ENCODE results near the gene DENND4B. TPM values are rescaled to one million over a fixed set of nuclear protein-coding genes. Genes with fewer than 3 reads are reported as not detected.
A peak's percentile ranks its signal among the peaks of the same experiment; 100 is the strongest.

DENND4B gene
- total and polyA plus RNA-seq, 2 of the 4 experiments (the other 2 are of a cell fraction): 1.8 to 25.2 TPM

DNA sequence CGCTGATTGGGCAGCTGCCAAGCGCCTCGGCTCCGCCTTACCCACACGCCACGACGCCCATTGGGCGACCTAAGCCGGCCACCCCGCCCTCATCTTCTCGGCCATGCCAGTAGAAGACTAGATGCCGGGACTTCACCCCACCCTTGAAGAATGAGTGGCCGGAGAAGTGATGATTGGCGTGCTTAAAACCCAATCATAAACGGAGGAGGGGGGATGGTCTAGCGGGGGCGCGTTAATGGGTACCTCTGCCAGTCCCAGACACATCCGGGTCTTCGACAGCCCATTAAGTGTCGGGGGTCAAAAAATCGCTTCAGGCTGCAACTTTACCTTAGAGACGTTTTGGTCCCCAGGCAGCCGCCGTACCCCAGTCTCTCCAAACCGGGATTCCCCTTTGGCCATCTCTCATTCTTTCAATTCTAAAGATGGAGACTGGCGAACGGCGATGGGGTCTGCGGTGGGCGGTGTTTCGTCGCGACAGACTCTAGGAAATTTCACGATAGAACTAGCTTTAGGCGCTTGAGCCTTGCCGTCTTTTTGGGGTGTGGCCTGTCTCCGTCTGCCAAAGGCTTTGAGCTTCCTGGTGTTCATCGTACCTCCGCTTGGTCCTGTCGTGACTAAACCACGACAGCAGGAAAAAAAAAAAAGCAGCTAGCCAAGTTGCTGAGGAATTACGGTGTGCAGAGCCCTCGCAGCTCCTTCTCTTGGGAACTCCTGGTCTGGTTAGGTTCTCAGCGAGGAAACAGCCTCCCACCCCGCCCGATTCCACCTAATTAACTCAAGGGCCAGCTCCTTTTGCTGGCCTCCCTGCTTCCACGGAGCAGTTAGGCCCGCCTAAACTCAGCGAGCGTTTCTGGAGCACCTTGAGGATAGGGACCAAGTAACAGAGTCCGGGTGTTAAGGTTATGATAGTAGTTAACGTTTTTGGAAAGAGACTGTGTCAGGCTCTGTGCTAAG, 23.3 kb downstream of the DENND4B start, which contains the start of gene GATAD2B:
GATAD2B (minus strand) TSS at position 1 of the 954 bp plus-strand sequence. CDS start 94,625 bp downstream, outside the sequence.
- H3K9ac ChIP-seq (ENCODE audit: low read depth, low read length): peak within 1 kb of the TSS; percentile 92
- peak within 1 kb of the TSS; percentile 74 for H2BK5ac ChIP-seq (ENCODE audit: low read depth, low read length, poor library complexity, severe bottlenecking)
- H3K14ac ChIP-seq (replicated peaks; ENCODE audit: low read depth, low read length): peak within 1 kb of the TSS; percentile 97
- H3K27ac ChIP-seq (ENCODE audit: insufficient read depth, low read length): peak within 1 kb of the TSS; percentile 83
- in situ Hi-C loops (cut with MboI; ENCODE audit: low sequenced_read_pairs) (no loop called here), intact Hi-C loops (cut with micrococcal nuclease) (loop anchor here (5.0 to 10.0 kb wide), 2 partner anchors 41 to 128 kb away; no protein-coding TSS in a partner anchor), dilution Hi-C loops (cut with HindIII; ENCODE audit: low sequenced_read_pairs, unreplicated experiment) (loop anchor here (25.0 kb wide), 1 partner anchor 111 kb away; no protein-coding TSS in a partner anchor)
- H2AFZ ChIP-seq (replicated peaks; ENCODE audit: low read length, poor library complexity): peak within 1 kb of the TSS; percentile 94
- CTCF ChIA-PET: no interaction called here
- peak within 1 kb of the TSS; percentile 89 for H3K56ac ChIP-seq (ENCODE audit: extremely low read depth, insufficient read depth, low read length)
- POLR2A ChIA-PET (ENCODE audit: unreplicated experiment): interaction anchor here (0.6 to 0.7 kb wide), 2 partner anchors 44 to 138 kb away, joined by 3 to 14 read pairs; partner anchors contain the start of gene CREB3L4
- H2BK20ac ChIP-seq (ENCODE audit: low read depth, low read length): peak within 1 kb of the TSS; percentile 16; the same call in 1 of the 2 replicates
- H3K4me3 ChIP-seq (ENCODE audit: insufficient read depth, low read depth, low read length): peak within 1 kb of the TSS; percentile 89
- H3K18ac ChIP-seq (ENCODE audit: low read depth, low read length): peak within 1 kb of the TSS; percentile 40
- H3K23ac ChIP-seq (ENCODE audit: low read depth, low read length): peak within 1 kb of the TSS; percentile 94
- peaks cover 38% of the 10 kb centered on the region for H4K20me1 ChIP-seq (ENCODE audit: insufficient read depth, low read length)
- H3K4me2 ChIP-seq (ENCODE audit: low read depth, low read length): peak within 1 kb of the TSS; percentile 82
- no peaks in the 10 kb centered on the region for H3K9me3 ChIP-seq (ENCODE audit: control insufficient read depth, insufficient read depth, low read length)
- H3K27me3 ChIP-seq (ENCODE audit: control insufficient read depth, insufficient read depth, low read length): no peaks in the 10 kb centered on the region
- peak within 1 kb of the TSS; percentile 93 for H3K4ac ChIP-seq (ENCODE audit: low read depth, low read length)
- BruUV-seq (replicated peaks): no TSS peak
- peak within 1 kb of the TSS; percentile 86 for H4K91ac ChIP-seq (ENCODE audit: insufficient read depth, low read depth, low read length)
- peak within 1 kb of the TSS; percentile 97 for H2AK9ac ChIP-seq (replicated peaks; ENCODE audit: low read depth, low read length, poor library complexity)
- H3K9me1 ChIP-seq (ENCODE audit: insufficient read depth, low read length): peaks cover 9% of the 10 kb centered on the region; the same call in 1 of the 2 replicates
- peak within 1 kb of the TSS; percentile 80; the same call in 1 of the 3 replicates for H2BK15ac ChIP-seq (ENCODE audit: low read depth, low read length)
- H3K79me1 ChIP-seq (ENCODE audit: low read depth in 1 of 2, low read length in 2 of 2): peaks cover 8 to 50% of the 10 kb centered on the region in 2 experiments; a peak in 3 of 4 replicates
- no peaks in the 10 kb centered on the region for H3K36me3 ChIP-seq (ENCODE audit: control insufficient read depth, insufficient read depth, low read length)
- ATAC-seq (ENCODE audit: low read depth) (peak; percentile 98), DNase-seq (peak; percentile 100)
- H2BK120ac ChIP-seq (ENCODE audit: low read depth, low read length): peak within 1 kb of the TSS; percentile 36
- peak within 1 kb of the TSS; percentile 63 for H2AK5ac ChIP-seq (ENCODE audit: low read depth, low read length)
- peaks cover 11% of the 10 kb centered on the region for H3K4me1 ChIP-seq (ENCODE audit: control insufficient read depth, insufficient read depth, low read length)
- peak within 1 kb of the TSS; percentile 93 to 96 for H4K8ac ChIP-seq (ENCODE audit: low read depth in 2 of 2, low read length in 2 of 2)
- 0% methylated on average over 16 of the region's 53 CpGs; no CpG with 5 or more reads in 1 of the 2 experiments for WGBS, 2 experiments (ENCODE audit: extremely low coverage in 2 of 2, insufficient read length in 1 of 2)
- H4K5ac ChIP-seq (ENCODE audit: low read depth, low read length): peak within 1 kb of the TSS; percentile 81
- TF ChIP-seq MAZ (IDR thresholded peaks at IDR 0.05; ENCODE audit: borderline replicate concordance, low read depth, low read length) (peak; percentile 80; the same call in 1 of the 2 replicates), MAFK (IDR thresholded peaks at IDR 0.05; ENCODE audit: low read depth, low read length) (no peak), BHLHE40 (IDR thresholded peaks at IDR 0.05; ENCODE audit: low read depth, low read length) (no peak), ELK1 (IDR thresholded peaks at IDR 0.05; ENCODE audit: borderline replicate concordance, low read depth, low read length) (no peak), SMC3 (IDR thresholded peaks at IDR 0.05; ENCODE audit: low read depth, low read length) (no peak), NFE2L2 (IDR thresholded peaks at IDR 0.05; ENCODE audit: low read depth, low read length) (no peak), RCOR1 (IDR thresholded peaks at IDR 0.05; ENCODE audit: insufficient replicate concordance, low read length) (no peak), CTCF (conservative IDR thresholded peaks at IDR 0.05; ENCODE audit: low read depth, low read length) (no peak), MXI1 (IDR thresholded peaks at IDR 0.05; ENCODE audit: borderline replicate concordance, low read depth, low read length) (peak; percentile 56; the same call in 1 of the 2 replicates), RFX5 (IDR thresholded peaks at IDR 0.05; ENCODE audit: low read depth, low read length) (no peak; the same call in 1 of the 2 replicates), CHD1 (IDR thresholded peaks at IDR 0.05; ENCODE audit: low read depth, low read length) (no peak)
